GM12864 (cell line): ENCODE results near the gene GIMAP1.
"Not testable (repeated sequence)": the region's sequence is repeated elsewhere in the genome, so short reads cannot be mapped to it uniquely, and the experiment has no call there.

Experiments used
- DNase-seq: peaks from one replicate; pipeline ENCODE4 v3.0.0-alpha.2; 2011; ENCODE audit warnings: low read depth
- H3K4me3 ChIP-seq: 2 replicates; pipeline ENCODE4 v1.5.1; 2011; ENCODE audit warnings: mild to moderate bottlenecking, low read depth, low read length, control low read depth
- CTCF ChIP-seq: IDR thresholded peaks from 2 replicates; pipeline ENCODE4 v1.5.1; 2011; ENCODE audit warnings: low read depth, mild to moderate bottlenecking, moderate library complexity, low read length, control low read depth, inconsistent platforms; ENCODE audit errors: missing control alignments

Gene GIMAP1

GRCh38 chr7:150716368-150716767, at the start of gene GIMAP1:
GIMAP1 (plus strand) TSS chr7:150716613; CDS start chr7:150719048, 2,435 bp downstream.
- no peak for TF ChIP-seq CTCF
- peak within 1 kb of the TSS; percentile 51 for H3K4me3 ChIP-seq

GRCh38 chr7:150668472-150668911, 47.9 kb upstream of the GIMAP1 start:
- H3K4me3 ChIP-seq: no peak overlapping the region
- TF ChIP-seq CTCF: no peak
- peak; percentile 86 for DNase-seq

More at GRCh38 chr7:150716368-150716767, at the start of gene GIMAP1:
- peak; percentile 44 for DNase-seq

GRCh38 chr7:150668977-150669376, 47.4 kb upstream of the GIMAP1 start:
- no peak for DNase-seq
- TF ChIP-seq CTCF: no peak
- H3K4me3 ChIP-seq: no peak overlapping the region

- not testable (repeated sequence) for DNase-seq, H3K4me3 ChIP-seq
Observed at GRCh38 chr7:150671798-150672585, 44.4 kb upstream of the GIMAP1 start.

GRCh38 chr7:150675714-150676113, 40.7 kb upstream of the GIMAP1 start:
- no peak overlapping the region for H3K4me3 ChIP-seq
- DNase-seq: no peak
- TF ChIP-seq CTCF: no peak

GRCh38 chr7:150676276-150676675, 40.1 kb upstream of the GIMAP1 start:
- H3K4me3 ChIP-seq, DNase-seq: not testable (repeated sequence)

- DNase-seq: not testable (repeated sequence)
Observed at GRCh38 chr7:150676854-150677253, 39.6 kb upstream of the GIMAP1 start.

GRCh38 chr7:150678601-150679000, 37.8 kb upstream of the GIMAP1 start:
- DNase-seq, H3K4me3 ChIP-seq: not testable (repeated sequence)

More at GRCh38 chr7:150676854-150677253, 39.6 kb upstream of the GIMAP1 start:
- H3K4me3 ChIP-seq: not testable (repeated sequence)

GRCh38 chr7:150680364-150680763, 36.0 kb upstream of the GIMAP1 start:
- not testable (repeated sequence) for H3K4me3 ChIP-seq, DNase-seq
